Osteocyte (in vitro differentiated cells): ENCODE data around the gene DUS3L. TPM values are rescaled to one million over a fixed set of nuclear protein-coding genes. Genes with fewer than 3 reads are reported as not detected.

Experiments
- DNase-seq: peaks from one replicate; pipeline ENCODE4 v3.0.0; 2021; ENCODE audit warnings: mixed read lengths; ENCODE audit not compliant: unreplicated experiment; ENCODE audit errors: extremely low spot score
- H3K27ac Mint-ChIP-seq: one replicate; pipeline ENCODE4 v1.8.0; 2021; ENCODE audit warnings: mild to moderate bottlenecking, mixed read lengths; ENCODE audit not compliant: unreplicated experiment
- H3K27me3 Mint-ChIP-seq: one replicate; pipeline ENCODE4 v1.8.0; 2021; ENCODE audit warnings: mixed read lengths; ENCODE audit not compliant: unreplicated experiment
- H3K36me3 Mint-ChIP-seq: one replicate; pipeline ENCODE4 v1.8.0; 2021; ENCODE audit warnings: mixed read lengths; ENCODE audit not compliant: unreplicated experiment
- H3K4me1 Mint-ChIP-seq: one replicate; pipeline ENCODE4 v1.8.0; 2021; ENCODE audit warnings: mixed read lengths; ENCODE audit not compliant: unreplicated experiment
- H3K4me3 Mint-ChIP-seq: one replicate; pipeline ENCODE4 v1.8.0; 2021; ENCODE audit warnings: mild to moderate bottlenecking, moderate library complexity, mixed read lengths; ENCODE audit not compliant: unreplicated experiment
- H3K9me3 Mint-ChIP-seq: one replicate; pipeline ENCODE4 v1.8.0; 2021; ENCODE audit warnings: mixed read lengths; ENCODE audit not compliant: unreplicated experiment
- total RNA-seq: library from RNA; stranded (reverse); gene quantifications from 2 replicates; pipeline ENCODE4 v1.2.1, GENCODE V29; 2021
- TF ChIP-seq, protein P1 (sequence below): fragments of 200-600 bp; sonication (generic); IDR thresholded peaks from 2 replicates; pipeline ENCODE4 v1.5.0; 2021; ENCODE audit warnings: antibody characterized with exemption, mild to moderate bottlenecking, moderate library complexity

Gene DUS3L
- total RNA-seq, 1 donor from 2014 or later, result 29.0 TPM

DNA sequence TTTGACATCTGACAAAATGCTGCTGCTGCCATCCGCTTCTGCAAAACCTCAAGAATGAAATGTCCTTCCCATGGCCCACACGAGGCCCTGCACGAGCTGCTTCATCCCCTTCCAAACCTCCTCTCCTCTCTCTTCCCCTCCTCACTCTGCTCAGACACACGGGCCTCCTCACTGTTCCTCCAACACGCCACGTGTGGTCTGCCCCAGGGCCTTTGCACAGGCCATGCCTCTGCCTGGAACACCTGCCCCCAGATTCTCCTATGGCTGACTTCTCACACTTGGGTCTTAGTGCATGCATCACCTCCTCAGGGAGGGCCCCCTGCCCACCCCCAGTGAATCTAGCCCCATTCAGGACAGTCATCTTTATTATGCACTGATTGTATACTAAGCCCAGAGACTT is 29.8 kb upstream of the DUS3L start:
- H3K4me1 Mint-ChIP-seq, result no peaks in the 10 kb centered on the region
- H3K27ac Mint-ChIP-seq, result no peak overlapping the region
- no peaks in the 10 kb centered on the region for H3K9me3 Mint-ChIP-seq
- TF ChIP-seq, protein P1, sequence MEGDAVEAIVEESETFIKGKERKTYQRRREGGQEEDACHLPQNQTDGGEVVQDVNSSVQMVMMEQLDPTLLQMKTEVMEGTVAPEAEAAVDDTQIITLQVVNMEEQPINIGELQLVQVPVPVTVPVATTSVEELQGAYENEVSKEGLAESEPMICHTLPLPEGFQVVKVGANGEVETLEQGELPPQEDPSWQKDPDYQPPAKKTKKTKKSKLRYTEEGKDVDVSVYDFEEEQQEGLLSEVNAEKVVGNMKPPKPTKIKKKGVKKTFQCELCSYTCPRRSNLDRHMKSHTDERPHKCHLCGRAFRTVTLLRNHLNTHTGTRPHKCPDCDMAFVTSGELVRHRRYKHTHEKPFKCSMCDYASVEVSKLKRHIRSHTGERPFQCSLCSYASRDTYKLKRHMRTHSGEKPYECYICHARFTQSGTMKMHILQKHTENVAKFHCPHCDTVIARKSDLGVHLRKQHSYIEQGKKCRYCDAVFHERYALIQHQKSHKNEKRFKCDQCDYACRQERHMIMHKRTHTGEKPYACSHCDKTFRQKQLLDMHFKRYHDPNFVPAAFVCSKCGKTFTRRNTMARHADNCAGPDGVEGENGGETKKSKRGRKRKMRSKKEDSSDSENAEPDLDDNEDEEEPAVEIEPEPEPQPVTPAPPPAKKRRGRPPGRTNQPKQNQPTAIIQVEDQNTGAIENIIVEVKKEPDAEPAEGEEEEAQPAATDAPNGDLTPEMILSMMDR, result no peak
- H3K36me3 Mint-ChIP-seq, result no peaks in the 10 kb centered on the region
- DNase-seq, result no peak
- no peak overlapping the region for H3K4me3 Mint-ChIP-seq
- H3K27me3 Mint-ChIP-seq, result peaks cover 18% of the 10 kb centered on the region

DNA sequence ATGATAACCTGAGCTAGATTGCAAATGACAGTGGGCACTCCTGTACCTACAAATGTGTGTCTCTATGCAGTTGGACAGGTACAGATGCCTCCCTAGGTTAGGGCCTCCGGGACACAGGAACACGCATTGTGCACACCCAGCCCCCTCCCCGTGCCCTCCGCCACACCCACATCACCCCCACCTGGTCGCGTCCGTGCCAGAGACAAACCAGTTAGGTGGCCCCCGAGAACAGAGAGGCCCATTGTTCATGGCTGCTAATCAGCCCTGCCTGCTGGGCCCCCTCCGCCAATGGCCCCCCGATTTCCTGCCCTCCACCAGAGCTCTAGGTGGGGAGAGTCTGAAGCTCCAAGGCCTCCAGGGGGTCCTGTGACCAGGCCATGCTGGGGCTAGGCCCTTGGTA is 27.6 kb upstream of the DUS3L start:
- H3K4me3 Mint-ChIP-seq, result no peak overlapping the region
- H3K9me3 Mint-ChIP-seq, result no peaks in the 10 kb centered on the region
- no peak for DNase-seq
- peaks cover 23% of the 10 kb centered on the region for H3K27me3 Mint-ChIP-seq
- no peak overlapping the region for H3K27ac Mint-ChIP-seq
- no peaks in the 10 kb centered on the region for H3K4me1 Mint-ChIP-seq
- TF ChIP-seq, protein P1, result no peak
- H3K36me3 Mint-ChIP-seq, result no peaks in the 10 kb centered on the region

DNA sequence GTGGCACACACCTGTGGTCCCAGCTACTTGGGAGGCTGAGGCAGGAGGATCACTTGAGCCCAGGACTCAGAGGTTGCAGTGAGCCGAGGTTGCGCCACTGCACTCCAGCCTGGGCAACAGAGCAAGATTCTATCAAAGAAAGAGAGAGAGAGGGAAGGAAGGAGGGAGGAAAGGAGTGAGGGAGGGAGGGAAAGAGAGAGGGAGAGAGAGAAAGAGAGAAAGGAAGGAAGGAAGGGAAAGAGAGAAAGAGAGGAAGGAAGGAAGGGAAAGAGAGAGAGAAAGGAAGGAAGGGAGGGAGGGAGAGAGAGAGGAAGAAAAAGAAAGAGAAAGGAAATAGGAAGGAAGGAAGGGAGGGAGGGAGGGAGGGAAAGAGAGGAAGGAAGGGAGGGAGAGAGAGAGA is 26.3 kb upstream of the DUS3L start:
- TF ChIP-seq, protein P1, result no peak
- Mint-ChIP-seq H3K36me3 (no peaks in the 10 kb centered on the region), H3K9me3 (no peaks in the 10 kb centered on the region), H3K27me3 (peaks cover 23% of the 10 kb centered on the region), H3K27ac (no peak overlapping the region), H3K4me1 (no peaks in the 10 kb centered on the region), H3K4me3 (no peak overlapping the region)
- DNase-seq, result no peak

DNA sequence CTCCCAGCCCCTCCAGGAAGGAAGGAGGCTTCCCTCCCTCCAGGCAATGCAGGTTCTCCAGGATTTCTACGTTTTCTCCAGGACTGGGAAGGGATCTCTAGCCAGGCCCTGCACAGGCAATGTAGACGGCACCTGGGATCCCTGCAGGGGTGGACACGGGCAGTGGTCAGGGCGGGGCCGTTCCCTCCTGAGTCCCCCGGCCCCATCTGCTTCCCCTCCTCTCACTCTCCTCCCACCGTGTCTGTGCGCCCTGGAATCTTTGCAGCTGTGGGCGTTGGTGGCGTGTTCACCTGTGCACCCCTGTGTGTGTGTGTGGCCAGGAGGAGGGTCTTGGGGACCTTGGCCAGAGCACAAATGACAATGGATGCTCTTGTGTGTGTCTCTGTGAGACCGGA is 23.9 kb upstream of the DUS3L start:
- no peak for DNase-seq
- H3K27me3 Mint-ChIP-seq, result peaks cover 21% of the 10 kb centered on the region
- no peak overlapping the region for H3K27ac Mint-ChIP-seq
- H3K4me3 Mint-ChIP-seq, result no peak overlapping the region
- no peaks in the 10 kb centered on the region for H3K4me1 Mint-ChIP-seq
- TF ChIP-seq, protein P1, result no peak
- no peaks in the 10 kb centered on the region for H3K36me3 Mint-ChIP-seq
- H3K9me3 Mint-ChIP-seq, result no peaks in the 10 kb centered on the region

DNA sequence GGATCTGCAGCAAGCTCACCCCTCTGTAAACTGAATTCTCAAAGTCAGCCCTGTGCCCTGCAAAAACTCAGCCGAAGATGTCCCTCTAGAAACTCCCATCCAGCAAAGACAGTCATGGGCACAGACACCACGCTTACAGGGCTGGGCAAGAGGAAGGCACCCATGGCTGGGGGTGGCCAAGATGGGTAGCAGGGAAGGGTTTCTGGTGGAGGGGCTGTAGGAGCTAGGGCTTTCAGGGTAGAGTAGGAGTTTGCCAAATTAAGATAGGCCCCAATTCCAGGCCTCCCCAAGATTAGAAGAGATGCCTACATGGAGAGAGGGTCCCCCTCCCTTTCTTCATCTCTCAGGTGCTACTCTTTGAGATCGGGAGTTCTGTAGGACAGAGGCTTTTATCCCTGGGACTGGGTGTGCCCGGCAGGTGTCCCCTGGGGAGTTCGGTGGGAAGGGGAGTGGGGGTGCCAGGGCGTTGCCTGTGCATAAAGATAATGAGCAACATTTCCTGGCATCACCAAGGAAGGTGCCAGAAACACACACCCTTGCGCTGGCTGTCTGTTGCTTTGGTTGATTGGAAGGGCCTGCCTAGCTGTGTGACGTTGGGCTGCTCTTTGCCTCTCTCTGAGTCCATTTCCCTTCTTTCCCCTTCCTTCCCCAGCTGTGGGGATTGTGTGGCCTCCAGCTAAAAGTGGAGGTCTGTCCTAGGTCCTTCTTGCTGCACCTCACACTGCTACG is 23.3 kb upstream of the DUS3L start:
- H3K9me3 Mint-ChIP-seq, result no peaks in the 10 kb centered on the region
- no peak overlapping the region for H3K27ac Mint-ChIP-seq
- TF ChIP-seq, protein P1, result no peak
- no peaks in the 10 kb centered on the region for H3K4me1 Mint-ChIP-seq
- DNase-seq, result no peak
- peaks cover 21% of the 10 kb centered on the region for H3K27me3 Mint-ChIP-seq
- no peak overlapping the region for H3K4me3 Mint-ChIP-seq
- no peaks in the 10 kb centered on the region for H3K36me3 Mint-ChIP-seq
